Activated CD8-positive, alpha-beta memory T cell treated with anti-CD3 and anti-CD28 coated beads, Interleukin-2, amount 10 ng/mL, durations not matched to agents 7 days and 5 days (primary cell): ENCODE data around the gene CD28. TPM values are rescaled to one million over a fixed set of nuclear protein-coding genes. Genes with fewer than 3 reads are reported as not detected.

Experiments
- total RNA-seq, 2 experiments: library from RNA; stranded (reverse); gene quantifications; one replicate each; pipeline ENCODE4 v1.2.3, GENCODE V29; 2021

The CD28 gene
- total RNA-seq, 2 experiments from 2014 or later = 30.5 to 35.7 TPM

Other genes starting within 250 kb of the CD28 start
- under 1 TPM; 0.16 to 0.73 TPM for gene RAPH1, start 171.3 kb upstream of the CD28 start, total RNA-seq
- 10 to 100 TPM; 20.8 to 66.6 TPM for gene CTLA4, start 161.1 kb downstream of the CD28 start, total RNA-seq
- gene ICOS, start 230.1 kb downstream of the CD28 start, total RNA-seq = 10 to 100 TPM; 26.9 to 49.7 TPM